BJ (cell line): Measurements from ENCODE around the gene ATP8A2. TPM values are rescaled to one million over a fixed set of nuclear protein-coding genes. Genes with fewer than 3 reads are reported as not detected.
"Not testable (repeated sequence)": the region's sequence is repeated elsewhere in the genome, so short reads cannot be mapped to it uniquely, and the experiment has no call there.

Experiments
- CTCF ChIA-PET: fragments of 350-600 bp; formaldehyde crosslinking; extraction: SDS; loops from one replicate; lab custom pipeline; 2021; ENCODE audit warnings: antibody characterized with exemption, inconsistent platforms; lab: Yijun Ruan, JAX
- POLR2A ChIA-PET: fragments of 300-600 bp; sonication (Branson Sonifier 250); formaldehyde crosslinking; extraction: SDS; loops from one replicate; lab custom pipeline; 2021; ENCODE audit warnings: antibody characterized with exemption; lab: Charles Lee
- DNase-seq: peaks from one replicate; pipeline ENCODE4 v3.0.0-alpha.2; 2011; ENCODE audit warnings: low read depth
- H3K27me3 ChIP-seq: 2 replicates; pipeline ENCODE4 v1.6.0; 2011; ENCODE audit warnings: low read length; ENCODE audit not compliant: control insufficient read depth, insufficient read depth
- H3K36me3 ChIP-seq: 2 replicates; pipeline ENCODE4 v1.5.1; 2011; ENCODE audit warnings: low read length; ENCODE audit not compliant: control insufficient read depth, insufficient read depth
- H3K4me3 ChIP-seq: 2 replicates; pipeline ENCODE4 v1.5.1; 2011; ENCODE audit warnings: low read depth, mild to moderate bottlenecking, control low read depth, low read length
- polyA plus RNA-seq: library from polyadenylated mRNA; depleted of rRNA; stranded (reverse); fragments of >200 nt; gene quantifications from 2 replicates; pipeline ENCODE4 v1.2.3, GENCODE V29; 2011
- TF ChIP-seq, protein P1 (sequence below): IDR thresholded peaks from 2 replicates; pipeline ENCODE4 v1.5.1; 2011; ENCODE audit warnings: low read depth, mild to moderate bottlenecking, control low read depth, inconsistent platforms, low read length, moderate library complexity; ENCODE audit not compliant: insufficient read depth

Gene ATP8A2
- polyA plus RNA-seq, 1 experiment, result 0.02 TPM

DNA sequence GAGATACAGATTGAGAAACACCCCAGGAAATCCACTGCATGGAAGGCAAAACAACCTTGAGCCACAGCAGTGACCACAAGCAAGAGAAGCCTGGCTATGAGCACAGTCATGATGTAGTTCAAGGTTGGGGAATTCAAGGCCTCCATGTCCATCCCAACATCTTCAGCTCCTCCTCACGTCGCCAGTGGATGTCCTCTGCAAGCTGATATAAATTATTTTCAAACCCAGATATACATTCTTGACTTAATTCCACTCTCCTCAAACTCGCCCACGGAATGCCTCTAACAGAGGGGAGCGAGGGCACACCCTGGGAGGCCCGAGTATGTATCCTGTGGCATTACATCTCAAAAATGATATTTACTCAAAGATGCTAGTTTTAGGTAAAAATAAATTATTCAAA is 574.5 kb downstream of the ATP8A2 start:
- Histone ChIP-seq H3K27me3 (no peaks in the 10 kb centered on the region), H3K4me3 (no peak overlapping the region), H3K36me3 (no peaks in the 10 kb centered on the region)
- DNase-seq, result no peak
- ChIA-PET CTCF (no interaction called here), POLR2A (no interaction called here)
- TF ChIP-seq, protein P1, sequence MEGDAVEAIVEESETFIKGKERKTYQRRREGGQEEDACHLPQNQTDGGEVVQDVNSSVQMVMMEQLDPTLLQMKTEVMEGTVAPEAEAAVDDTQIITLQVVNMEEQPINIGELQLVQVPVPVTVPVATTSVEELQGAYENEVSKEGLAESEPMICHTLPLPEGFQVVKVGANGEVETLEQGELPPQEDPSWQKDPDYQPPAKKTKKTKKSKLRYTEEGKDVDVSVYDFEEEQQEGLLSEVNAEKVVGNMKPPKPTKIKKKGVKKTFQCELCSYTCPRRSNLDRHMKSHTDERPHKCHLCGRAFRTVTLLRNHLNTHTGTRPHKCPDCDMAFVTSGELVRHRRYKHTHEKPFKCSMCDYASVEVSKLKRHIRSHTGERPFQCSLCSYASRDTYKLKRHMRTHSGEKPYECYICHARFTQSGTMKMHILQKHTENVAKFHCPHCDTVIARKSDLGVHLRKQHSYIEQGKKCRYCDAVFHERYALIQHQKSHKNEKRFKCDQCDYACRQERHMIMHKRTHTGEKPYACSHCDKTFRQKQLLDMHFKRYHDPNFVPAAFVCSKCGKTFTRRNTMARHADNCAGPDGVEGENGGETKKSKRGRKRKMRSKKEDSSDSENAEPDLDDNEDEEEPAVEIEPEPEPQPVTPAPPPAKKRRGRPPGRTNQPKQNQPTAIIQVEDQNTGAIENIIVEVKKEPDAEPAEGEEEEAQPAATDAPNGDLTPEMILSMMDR, result no peak

DNA sequence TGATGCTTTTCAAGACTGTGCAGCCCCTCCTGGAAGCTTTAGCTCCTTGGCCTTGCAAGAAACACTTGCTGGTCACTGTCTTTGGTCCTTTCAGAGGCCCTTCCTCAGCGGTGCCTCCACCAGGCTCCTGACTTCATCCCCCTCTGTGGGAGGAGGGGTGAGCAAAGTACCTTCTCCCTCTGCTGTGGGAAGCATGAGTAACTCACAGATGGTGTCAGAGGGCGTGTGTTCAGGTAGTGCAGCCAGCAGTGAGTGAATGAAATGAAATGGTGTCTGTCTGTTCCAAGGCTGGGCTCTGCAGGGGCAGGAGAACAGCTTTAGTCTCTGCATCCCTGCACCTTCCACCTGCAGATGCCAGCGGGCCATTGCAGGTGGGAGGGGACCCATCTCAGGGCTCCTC is 577.1 kb downstream of the ATP8A2 start:
- Histone ChIP-seq H3K4me3 (no peak overlapping the region), H3K27me3 (no peaks in the 10 kb centered on the region), H3K36me3 (no peaks in the 10 kb centered on the region)
- ChIA-PET POLR2A (no interaction called here), CTCF (no interaction called here)
- TF ChIP-seq, protein P1, result no peak
- DNase-seq, result no peak

DNA sequence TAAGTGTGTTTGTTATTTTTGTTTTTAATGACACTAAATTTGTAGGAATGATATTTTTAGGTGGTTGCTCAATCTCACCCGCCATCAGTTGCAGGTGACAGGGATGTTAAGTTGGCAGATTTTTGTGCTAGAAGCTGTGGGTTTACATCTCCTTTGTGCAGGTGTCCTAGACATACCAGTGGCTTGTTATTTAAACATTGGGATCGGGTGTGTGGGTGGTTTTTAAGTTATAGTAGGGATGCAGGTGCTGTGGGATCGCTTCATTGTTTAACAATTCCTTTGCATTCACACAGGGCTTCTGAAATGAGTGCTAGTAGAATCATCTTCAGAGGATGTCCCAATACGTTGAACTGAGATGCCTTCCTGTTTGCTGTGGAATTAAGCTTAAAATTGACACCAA is 580.1 kb downstream of the ATP8A2 start:
- POLR2A ChIA-PET, result no interaction called here
- H3K27me3 ChIP-seq, result no peaks in the 10 kb centered on the region
- CTCF ChIA-PET, result no interaction called here
- H3K36me3 ChIP-seq, result no peaks in the 10 kb centered on the region
- no peak for DNase-seq
- TF ChIP-seq, protein P1, result no peak
- H3K4me3 ChIP-seq, result no peak overlapping the region

DNA sequence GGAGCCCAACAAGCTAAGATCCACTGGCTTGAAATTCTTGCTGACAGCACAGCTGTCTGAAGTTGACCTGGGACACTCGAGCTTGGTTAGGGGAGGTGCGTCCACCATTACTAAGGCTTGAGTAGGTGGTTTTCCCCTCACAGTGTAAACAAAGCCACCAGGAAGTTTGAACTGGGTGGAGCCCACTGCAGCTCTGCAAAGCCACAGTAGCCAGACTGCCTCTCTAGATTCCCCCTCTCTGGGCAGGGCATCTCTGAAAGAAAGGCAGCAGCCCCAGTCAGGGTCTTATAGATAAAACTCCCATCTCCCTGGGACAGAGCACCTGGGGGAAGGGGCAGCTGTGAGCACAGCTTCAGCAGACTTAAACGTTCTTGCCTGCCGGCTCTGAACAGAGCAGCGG is 582.3 kb downstream of the ATP8A2 start:
- CTCF ChIA-PET, DNase-seq: not testable (repeated sequence)

DNA sequence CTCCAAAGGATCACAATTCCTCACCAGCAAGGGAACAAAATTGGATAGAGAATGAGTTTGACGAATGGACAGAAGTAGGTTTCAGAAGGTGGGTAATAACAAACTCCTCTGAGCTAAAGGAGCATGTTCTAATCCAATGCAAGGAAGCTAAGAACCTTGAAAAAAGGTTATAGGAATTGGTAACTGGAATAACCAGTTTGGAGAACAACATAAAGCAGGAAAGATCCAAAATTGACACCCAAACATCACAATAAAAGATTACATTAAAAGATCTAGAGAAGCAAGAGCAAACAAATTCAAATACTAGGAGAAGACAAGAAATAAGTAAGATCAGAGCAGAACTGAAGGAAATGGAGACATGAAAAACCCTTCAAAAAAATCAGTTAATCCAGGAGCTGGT is 583.2 kb downstream of the ATP8A2 start:
- H3K27me3 ChIP-seq, H3K36me3 ChIP-seq, CTCF ChIA-PET, H3K4me3 ChIP-seq, DNase-seq, POLR2A ChIA-PET: not testable (repeated sequence)

More for the DNA sequence above, 582.3 kb downstream of the ATP8A2 start:
- H3K4me3 ChIP-seq, H3K27me3 ChIP-seq, POLR2A ChIA-PET, H3K36me3 ChIP-seq: not testable (repeated sequence)

DNA sequence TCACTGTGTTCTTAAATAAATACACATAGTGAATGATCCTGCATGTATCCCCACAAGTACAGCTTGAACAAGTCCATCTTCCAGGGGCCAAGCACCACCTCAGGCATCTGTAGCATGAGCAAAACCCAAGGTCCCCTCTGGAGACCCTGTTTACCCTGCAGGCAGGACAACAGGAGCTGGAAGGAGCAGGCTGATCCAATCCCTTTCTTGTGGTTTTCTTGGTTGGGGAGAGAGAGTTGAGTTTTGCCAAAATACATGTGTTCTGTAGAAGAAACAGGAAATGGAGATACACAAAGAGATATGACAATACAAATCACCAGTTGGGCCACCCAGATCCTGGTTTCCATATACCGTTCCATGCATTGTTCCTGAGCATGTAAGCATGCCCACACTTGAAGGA is 587.2 kb downstream of the ATP8A2 start:
- no peak overlapping the region for H3K4me3 ChIP-seq
- no peaks in the 10 kb centered on the region for H3K27me3 ChIP-seq
- TF ChIP-seq, protein P1, result no peak
- ChIA-PET CTCF (no interaction called here), POLR2A (no interaction called here)
- no peak for DNase-seq
- H3K36me3 ChIP-seq, result no peaks in the 10 kb centered on the region
